GM18520 (cell line): ENCODE data around the gene RUNX3.
A peak's percentile ranks its signal among the peaks of the same experiment; 100 is the strongest.

Experiments used
- ATAC-seq: cut with Tn5 transposase; IDR thresholded peaks from one replicate; pipeline ENCODE4 v1.9.1; 2021; ENCODE audit not compliant: unreplicated experiment

Gene RUNX3

DNA sequence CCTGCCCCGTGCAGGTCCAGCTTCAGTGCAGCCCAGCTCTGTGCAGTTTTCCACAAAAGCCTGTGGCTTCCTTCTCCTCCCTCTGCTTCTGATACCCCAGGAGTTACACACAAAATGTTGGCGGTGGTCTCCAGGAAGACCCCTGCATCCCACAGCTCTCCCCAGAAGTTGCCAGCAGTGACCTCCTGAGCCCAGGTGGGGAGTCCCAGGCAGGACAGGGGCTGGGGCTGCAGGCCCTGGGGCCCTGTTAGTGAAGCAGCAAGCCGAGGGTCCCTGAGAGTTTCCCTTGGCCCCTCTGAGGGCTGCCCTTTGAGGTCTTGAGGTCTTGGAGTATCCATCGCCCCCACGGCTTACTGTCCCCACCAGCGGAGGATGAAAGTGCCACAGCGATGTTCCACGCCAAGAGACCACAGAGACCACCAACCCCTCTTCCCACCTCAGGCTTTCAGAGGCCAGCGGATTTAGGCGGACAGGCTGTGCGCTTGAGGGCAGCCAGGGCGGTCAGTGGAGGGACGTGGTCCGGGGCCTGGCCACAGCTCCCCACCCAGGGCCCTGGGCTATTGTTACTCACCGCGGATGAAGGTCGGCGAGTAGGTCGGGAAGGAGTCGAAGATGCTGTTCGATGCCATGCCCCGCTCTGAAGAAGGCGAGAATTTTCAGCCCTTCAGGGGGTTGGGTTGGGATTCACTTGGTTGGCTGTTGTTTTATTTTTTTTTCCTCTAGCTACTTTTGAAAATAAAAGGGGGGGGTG is 34.0 kb upstream of the RUNX3 start:
- no peak for ATAC-seq

- no peak for ATAC-seq
Measured at GRCh38 chr1:24963099-24963872, 33.2 kb upstream of the RUNX3 start.

- ATAC-seq: no peak
Measured at GRCh38 chr1:24961961-24962861, 32.1 kb upstream of the RUNX3 start.

DNA sequence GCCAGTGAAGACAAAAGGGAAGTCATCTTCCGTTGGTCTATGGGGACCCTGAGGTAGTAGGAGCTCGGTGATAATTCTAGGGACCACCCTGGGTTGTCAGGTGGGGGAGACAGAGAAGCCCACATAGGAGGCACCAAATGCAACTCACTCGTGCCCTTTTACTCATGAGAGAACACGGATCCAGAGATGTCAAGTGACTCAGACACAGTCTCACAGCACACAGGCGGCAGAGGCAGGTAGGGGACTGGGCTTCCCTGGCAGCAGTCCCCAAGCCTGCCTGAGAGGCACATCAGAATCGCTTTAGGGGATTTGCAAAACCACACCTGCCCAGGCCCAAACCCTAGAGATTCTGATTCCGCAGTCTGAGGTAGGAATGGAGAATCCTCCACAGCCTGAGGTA is 31.3 kb upstream of the RUNX3 start:
- ATAC-seq: no peak

GRCh38 chr1:24960071-24960801 is 30.2 kb upstream of the RUNX3 start:
- ATAC-seq: no peak

GRCh38 chr1:24959623-24959975 is 29.5 kb upstream of the RUNX3 start:
- no peak for ATAC-seq

DNA sequence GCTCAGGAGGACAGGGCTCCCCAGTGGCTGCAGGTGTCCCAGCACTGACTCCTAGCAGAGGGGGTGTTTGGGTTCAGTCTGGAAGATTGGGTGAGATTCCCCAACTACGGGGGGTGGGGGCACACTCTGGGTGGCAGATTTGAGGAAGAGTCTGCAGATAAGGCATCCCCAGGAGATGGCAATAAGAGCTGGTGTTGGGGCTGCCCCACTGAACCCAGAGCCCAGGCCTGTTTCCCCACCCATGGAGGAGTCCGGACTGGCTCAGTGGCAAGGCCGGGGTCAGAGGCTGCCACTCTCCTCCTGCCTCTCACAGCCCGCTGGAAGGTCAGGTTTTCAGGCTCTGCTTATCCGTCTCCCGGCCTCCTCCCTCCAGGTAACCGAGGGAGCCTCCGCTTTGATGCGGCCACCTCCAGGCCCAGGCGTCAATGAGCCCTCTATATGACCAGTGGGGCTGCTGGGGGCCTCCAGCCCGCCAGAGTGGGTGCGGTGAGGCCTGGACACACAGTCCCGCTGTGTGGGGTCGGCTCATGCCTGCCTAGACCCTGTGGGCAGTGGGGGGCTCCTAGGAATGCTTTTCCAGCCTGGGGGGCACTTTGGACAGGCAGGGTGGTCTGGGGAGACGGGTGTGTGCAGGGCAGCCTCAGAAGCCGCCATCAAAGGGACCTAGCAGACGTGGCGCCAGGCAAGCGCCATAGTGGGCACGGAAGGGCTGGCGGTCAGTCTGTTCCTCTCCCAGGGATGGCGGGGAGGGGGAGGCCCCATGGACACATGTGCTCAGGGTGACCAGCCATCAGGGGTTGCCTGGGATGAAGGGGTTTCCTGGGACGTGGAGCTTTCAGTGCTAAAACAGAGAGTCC is 28.9 kb upstream of the RUNX3 start:
- no peak for ATAC-seq

- ATAC-seq: no peak
Measured at GRCh38 chr1:24957808-24958752, 28.0 kb upstream of the RUNX3 start.

- ATAC-seq: no peak
Measured at GRCh38 chr1:24957016-24957807, 27.1 kb upstream of the RUNX3 start.

- ATAC-seq: no peak
Measured at GRCh38 chr1:24955779-24956365, 25.8 kb upstream of the RUNX3 start.

DNA sequence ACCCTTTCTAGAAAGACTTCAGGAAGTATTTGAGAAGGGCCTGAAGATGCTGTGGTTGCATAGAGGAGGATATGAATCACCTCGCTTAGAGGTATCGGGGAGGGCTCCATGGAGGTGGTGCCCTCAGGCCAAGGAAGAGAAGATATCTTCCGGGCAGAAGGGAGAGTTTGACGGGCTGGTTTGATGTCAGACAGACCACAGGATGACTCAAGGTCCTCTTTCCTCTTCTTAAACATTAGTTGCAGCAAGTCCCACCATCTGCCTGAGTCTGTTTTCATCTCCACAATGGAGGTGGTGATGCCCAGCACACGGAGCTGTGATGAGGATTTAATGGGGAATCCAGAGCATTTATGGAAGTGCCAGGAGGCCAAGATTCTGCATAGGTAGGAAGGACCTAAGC is 25.1 kb upstream of the RUNX3 start:
- peak; percentile 43 for ATAC-seq

GRCh38 chr1:24954631-24955030 is 24.6 kb upstream of the RUNX3 start:
- ATAC-seq: no peak

DNA sequence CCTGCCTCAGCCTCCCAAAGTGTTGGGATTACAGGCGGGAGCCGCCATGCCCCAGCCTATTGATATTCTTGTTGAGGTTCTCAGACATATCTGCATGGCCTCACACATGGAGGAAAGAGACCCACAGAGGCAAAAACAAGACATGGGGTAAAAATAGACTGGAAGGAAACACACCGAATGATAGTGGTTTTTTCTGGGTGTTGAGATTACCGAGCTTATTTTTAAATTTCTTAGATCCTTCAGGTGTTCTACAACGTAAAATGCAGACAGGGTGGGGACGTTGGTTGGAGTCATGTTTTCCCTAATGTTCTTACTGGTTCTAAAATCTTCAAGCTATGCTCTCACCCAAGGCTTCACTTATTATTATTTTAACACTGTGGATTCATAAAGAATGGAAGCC is 23.9 kb upstream of the RUNX3 start:
- ATAC-seq: no peak

GRCh38 chr1:24952413-24952841 is 22.4 kb upstream of the RUNX3 start:
- ATAC-seq: no peak

DNA sequence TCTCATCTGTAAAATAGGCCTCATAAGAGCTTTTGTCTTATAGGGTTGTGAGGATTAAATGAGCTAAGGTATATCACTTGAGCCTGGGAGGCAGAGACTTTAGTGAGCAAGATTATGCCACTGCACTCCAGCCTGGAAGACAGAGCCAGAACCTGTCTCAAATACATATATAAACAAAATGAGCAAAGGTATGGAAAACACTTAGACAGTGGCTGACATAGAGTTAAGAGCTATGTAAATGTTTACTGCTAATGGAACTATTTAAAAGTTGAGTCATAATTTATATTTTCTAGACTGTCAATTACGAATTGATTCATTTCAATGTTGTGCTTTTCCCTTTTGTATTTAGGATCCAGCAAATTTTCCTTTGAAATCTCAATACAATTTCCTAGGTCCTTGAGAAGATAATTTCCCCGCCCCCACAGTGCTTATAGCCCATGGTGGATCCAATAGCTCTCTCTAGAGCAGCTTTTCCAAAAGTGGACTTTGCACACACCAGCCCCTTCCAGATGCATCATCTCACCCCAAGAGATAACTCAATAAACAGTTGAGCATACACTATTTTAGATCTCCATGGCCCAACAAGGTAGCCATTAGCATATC is 21.8 kb upstream of the RUNX3 start:
- ATAC-seq: no peak

DNA sequence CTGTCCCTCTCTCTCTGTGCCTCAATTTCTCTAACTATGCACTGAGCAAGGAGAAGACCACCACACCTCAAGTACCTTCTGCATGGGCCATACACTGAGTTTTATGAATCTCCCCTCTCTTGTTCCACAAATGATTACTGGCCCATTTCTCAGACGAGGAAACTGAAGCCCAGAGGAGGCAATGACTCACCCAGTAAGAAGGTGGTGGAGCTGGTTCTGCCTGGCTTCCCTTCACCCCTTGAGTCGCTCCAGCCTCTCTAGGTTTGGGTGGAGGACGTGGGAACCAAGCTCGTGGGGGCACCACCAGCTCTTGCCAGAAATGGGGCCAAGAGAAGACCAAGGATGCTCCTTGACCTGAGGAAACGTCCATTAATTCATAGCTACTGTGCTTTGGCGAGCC is 21.3 kb upstream of the RUNX3 start:
- ATAC-seq: no peak

DNA sequence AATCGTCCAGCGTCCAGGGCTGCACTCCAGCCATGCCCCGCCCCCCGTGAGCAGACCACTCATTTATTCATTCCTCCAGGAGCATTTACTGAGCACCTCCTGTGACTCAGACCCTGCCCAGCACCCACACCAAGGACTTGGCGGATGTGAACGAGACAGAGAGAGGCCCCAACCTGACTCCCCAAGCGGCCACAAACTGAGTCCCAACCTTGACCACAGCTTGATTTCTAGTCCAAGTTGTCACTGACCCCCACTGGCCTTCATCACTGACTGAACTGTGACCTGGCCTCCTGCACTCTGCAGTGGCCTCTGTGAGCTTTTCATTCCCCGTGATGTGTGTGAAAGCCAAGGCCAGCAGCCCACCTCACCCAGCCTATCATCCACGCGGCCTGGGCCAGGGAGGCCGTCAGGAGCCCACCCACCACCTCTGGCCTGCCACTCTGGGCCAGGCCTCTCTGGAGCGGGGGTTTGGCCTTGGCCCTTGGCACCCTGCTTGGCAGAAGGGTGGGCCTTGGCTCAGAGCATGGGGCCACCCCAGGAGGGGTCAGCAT is 19.3 kb upstream of the RUNX3 start:
- no peak for ATAC-seq
